Osteocyte (in vitro differentiated cells): ENCODE results near the gene ZNG1A. TPM values are rescaled to one million over a fixed set of nuclear protein-coding genes. Genes with fewer than 3 reads are reported as not detected.
"Not testable (repeated sequence)": the region's sequence is repeated elsewhere in the genome, so short reads cannot be mapped to it uniquely, and the experiment has no call there.

Experiments used
- DNase-seq: peaks from one replicate; pipeline ENCODE4 v3.0.0; 2021; ENCODE audit warnings: mixed read lengths; ENCODE audit not compliant: unreplicated experiment; ENCODE audit errors: extremely low spot score
- H3K27ac Mint-ChIP-seq: one replicate; pipeline ENCODE4 v1.8.0; 2021; ENCODE audit warnings: mild to moderate bottlenecking, mixed read lengths; ENCODE audit not compliant: unreplicated experiment
- H3K27me3 Mint-ChIP-seq: one replicate; pipeline ENCODE4 v1.8.0; 2021; ENCODE audit warnings: mixed read lengths; ENCODE audit not compliant: unreplicated experiment
- H3K36me3 Mint-ChIP-seq: one replicate; pipeline ENCODE4 v1.8.0; 2021; ENCODE audit warnings: mixed read lengths; ENCODE audit not compliant: unreplicated experiment
- H3K4me1 Mint-ChIP-seq: one replicate; pipeline ENCODE4 v1.8.0; 2021; ENCODE audit warnings: mixed read lengths; ENCODE audit not compliant: unreplicated experiment
- H3K4me3 Mint-ChIP-seq: one replicate; pipeline ENCODE4 v1.8.0; 2021; ENCODE audit warnings: mild to moderate bottlenecking, moderate library complexity, mixed read lengths; ENCODE audit not compliant: unreplicated experiment
- H3K9me3 Mint-ChIP-seq: one replicate; pipeline ENCODE4 v1.8.0; 2021; ENCODE audit warnings: mixed read lengths; ENCODE audit not compliant: unreplicated experiment
- total RNA-seq: library from RNA; stranded (reverse); gene quantifications from 2 replicates; pipeline ENCODE4 v1.2.1, GENCODE V29; 2021

The ZNG1A gene
- total RNA-seq, 1 donor from 2014 or later: 26.3 TPM

DNA sequence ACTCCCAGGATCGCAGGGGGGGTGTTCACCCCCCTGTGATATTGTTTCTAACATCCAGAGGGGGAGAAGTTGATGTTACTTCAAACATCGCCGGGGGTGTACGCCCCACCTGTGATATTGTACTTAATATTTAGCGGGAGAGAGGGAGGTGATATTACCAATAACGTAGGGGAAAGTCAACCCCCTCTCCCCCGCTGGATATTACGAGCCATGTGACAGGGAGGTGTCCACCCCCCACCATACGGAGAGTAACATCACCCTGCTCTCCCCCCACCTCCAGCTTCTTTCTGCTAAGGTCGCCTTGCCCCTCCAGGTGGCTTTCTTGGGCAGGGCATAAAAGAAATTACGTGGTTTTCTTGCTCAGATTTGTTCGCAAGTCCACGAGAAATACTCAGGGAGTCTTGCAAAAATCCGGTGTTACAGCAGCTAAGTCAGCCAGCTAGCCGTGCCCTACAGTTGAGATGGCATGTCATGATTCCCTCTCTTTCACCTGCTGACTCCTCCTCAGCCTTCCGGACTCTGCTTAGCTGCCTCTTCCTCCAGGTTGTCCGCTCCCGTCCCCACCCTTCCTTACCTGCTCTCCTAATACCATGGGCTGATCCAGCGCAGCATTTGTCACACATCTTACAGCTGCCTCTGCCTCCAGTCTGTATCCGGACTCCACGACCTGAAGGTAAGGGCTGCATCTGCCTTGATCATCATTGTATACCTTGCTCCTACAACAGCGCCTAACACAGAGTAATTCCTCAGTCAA, 69.9 kb downstream of the ZNG1A start:
- not testable (repeated sequence) for H3K4me1 Mint-ChIP-seq, H3K36me3 Mint-ChIP-seq, H3K4me3 Mint-ChIP-seq, H3K9me3 Mint-ChIP-seq, H3K27ac Mint-ChIP-seq, DNase-seq
- H3K27me3 Mint-ChIP-seq: peaks cover 49% of the 10 kb centered on the region

DNA sequence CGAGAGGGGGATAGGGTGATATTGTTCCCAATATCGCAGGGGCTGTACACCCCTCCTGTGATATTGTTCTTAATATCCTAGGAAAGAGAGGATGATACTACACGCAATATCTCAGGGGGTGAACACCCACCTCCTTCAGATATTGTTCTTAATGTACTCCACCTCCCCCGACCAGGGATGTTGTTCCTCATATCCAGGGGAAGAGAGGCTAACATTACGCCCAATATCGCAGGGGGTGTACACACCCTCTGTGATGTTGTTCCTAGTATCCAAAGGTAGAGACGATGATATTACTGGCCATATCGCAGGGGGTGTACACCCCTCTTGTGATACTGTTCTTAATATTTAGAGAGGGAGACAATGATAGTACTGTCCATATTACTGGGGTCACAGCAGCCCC, 72.9 kb downstream of the ZNG1A start:
- H3K9me3 Mint-ChIP-seq, H3K4me1 Mint-ChIP-seq, H3K36me3 Mint-ChIP-seq, DNase-seq, H3K4me3 Mint-ChIP-seq, H3K27ac Mint-ChIP-seq: not testable (repeated sequence)
- H3K27me3 Mint-ChIP-seq: peaks cover 51% of the 10 kb centered on the region

DNA sequence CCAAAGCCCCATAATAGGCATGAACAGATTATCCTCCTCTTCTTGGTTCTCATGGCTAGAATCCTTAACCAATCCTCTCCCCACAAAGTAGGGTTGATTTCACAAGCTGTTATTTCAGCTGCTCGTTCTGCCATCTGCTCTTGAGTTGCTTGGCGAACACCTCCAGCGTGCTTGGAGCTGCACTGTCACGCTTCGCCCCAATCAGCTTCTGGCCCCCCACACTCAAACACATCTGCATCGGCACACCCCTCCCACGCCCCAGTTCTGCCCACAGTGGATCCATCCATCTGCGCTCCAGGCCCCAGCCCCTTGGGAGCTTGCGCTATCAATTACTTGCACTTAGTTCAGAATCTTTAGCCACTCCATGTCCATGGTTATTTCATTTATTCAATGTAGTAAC, 78.4 kb downstream of the ZNG1A start:
- not testable (repeated sequence) for H3K36me3 Mint-ChIP-seq, H3K27ac Mint-ChIP-seq, H3K4me1 Mint-ChIP-seq, H3K9me3 Mint-ChIP-seq, DNase-seq, H3K4me3 Mint-ChIP-seq
- peaks cover 19% of the 10 kb centered on the region for H3K27me3 Mint-ChIP-seq

DNA sequence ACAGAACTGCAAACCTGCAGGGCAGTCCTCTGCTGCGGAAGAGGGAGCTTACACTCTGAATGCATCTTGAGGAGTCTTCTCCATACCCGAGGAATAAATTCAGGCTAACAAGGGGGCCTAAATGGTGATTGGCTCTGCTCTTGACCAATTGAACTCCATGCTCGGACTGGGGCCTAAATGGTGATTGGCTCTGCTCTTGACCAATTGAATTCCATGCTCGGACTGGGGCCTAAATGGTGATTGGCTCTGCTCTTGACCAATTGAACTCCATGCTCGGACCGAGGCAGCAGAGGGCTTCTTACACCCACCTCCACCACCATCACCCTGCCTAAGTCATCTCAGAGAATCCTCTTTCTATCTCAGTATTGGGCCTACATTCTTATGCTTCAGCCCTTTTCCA, 79.0 kb downstream of the ZNG1A start:
- peaks cover 19% of the 10 kb centered on the region for H3K27me3 Mint-ChIP-seq
- H3K27ac Mint-ChIP-seq, H3K9me3 Mint-ChIP-seq, H3K36me3 Mint-ChIP-seq, H3K4me1 Mint-ChIP-seq, DNase-seq, H3K4me3 Mint-ChIP-seq: not testable (repeated sequence)

DNA sequence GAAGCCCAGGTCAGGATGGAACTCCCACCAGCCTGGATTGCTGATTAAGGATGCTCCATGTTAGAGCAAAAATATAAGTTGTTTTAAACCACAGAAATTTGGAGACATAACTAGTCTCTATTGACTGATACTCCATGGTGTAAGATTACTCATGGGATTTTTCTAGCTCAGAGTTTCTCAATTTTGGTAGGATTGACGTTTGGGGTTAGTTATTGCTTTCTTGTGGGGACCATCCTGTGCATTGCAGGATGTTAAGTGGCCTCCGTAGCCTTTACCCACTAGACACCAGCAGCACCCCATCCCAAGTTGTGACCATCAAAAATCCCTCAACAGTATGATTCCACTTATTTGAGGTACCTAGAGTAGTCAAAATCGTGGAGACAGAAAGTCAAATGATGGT, 80.1 kb downstream of the ZNG1A start:
- peaks cover 12% of the 10 kb centered on the region for H3K27me3 Mint-ChIP-seq
- H3K4me3 Mint-ChIP-seq, H3K36me3 Mint-ChIP-seq, H3K9me3 Mint-ChIP-seq, H3K4me1 Mint-ChIP-seq, DNase-seq, H3K27ac Mint-ChIP-seq: not testable (repeated sequence)

DNA sequence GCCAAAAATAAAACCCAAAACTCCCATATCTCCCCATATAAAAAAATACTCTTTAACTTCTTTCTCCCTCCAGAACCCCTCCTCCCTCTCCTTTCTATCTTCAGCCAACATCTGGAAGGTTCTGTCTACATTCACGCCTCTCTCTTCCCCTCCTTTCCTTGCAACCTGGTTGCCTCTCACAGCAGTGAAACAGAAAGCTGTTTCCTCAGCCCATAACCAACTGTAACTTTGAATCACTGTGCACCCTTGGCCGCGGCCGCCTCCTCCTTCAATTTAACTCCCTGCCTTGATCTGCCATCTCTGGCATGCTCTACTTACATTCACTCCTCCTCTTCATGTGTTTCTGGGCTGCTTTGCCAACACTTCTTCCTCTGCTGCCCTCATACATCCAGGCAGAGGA, 83.9 kb downstream of the ZNG1A start:
- DNase-seq, H3K4me1 Mint-ChIP-seq, H3K27ac Mint-ChIP-seq, H3K9me3 Mint-ChIP-seq, H3K4me3 Mint-ChIP-seq, H3K27me3 Mint-ChIP-seq, H3K36me3 Mint-ChIP-seq: not testable (repeated sequence)

DNA sequence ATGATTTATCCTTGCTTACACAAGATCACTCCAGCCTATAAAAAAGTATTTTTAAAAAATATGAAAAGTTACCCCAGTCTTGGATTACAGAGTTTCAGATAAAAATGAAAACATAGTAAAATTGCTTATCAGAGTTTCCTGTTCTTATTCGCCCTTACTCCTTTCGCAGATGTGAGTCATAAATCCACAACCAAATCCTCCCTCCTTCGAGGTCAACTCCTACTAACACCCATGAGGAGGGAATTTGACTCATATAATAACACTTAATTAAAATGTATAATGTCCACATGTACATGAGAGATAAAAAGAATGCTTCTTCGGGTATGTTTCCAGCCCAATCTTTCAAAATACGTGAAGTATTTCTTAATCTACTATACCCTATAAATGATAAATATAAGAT, 84.5 kb downstream of the ZNG1A start:
- H3K27me3 Mint-ChIP-seq, H3K36me3 Mint-ChIP-seq, DNase-seq, H3K4me1 Mint-ChIP-seq, H3K9me3 Mint-ChIP-seq, H3K27ac Mint-ChIP-seq, H3K4me3 Mint-ChIP-seq: not testable (repeated sequence)

DNA sequence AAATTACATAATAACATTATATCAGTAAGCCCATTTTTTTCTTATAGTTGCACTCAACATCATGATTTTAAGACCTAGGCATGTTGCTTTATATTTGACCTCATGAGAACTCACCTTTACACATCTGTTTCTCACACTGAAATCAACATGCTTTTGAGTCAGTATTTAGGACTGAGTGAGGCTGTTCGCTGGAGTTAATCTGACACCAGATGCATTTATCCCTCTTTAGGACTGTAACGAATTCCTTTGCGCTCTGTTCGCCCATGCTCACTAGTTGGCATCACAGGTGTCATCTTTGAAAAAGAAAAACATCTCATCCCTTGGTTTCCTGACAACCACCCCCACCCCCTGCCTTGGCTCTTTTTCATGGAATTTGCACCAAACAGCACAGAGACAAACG, 84.9 kb downstream of the ZNG1A start:
- not testable (repeated sequence) for H3K9me3 Mint-ChIP-seq, H3K36me3 Mint-ChIP-seq, H3K27me3 Mint-ChIP-seq, H3K4me3 Mint-ChIP-seq, DNase-seq, H3K27ac Mint-ChIP-seq, H3K4me1 Mint-ChIP-seq

DNA sequence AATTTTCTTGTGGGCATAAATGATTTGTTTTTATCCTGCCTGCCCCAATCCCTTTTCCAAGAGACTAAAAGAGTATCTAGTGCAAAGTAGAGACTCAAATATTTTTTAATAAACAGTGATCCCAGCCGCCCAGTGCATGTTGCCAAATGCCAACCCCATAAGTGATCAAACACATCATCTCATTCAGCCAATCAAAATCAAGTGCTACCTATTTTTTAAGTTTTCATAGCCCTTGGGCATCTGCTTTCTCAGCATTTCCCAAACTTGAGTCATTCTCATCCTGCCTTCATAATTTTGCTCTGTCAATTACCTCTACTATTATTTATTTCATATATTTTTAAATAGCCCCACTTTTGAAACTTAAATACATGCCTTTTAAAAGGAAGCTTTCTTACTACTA, 88.0 kb downstream of the ZNG1A start:
- not testable (repeated sequence) for DNase-seq, H3K4me1 Mint-ChIP-seq, H3K36me3 Mint-ChIP-seq, H3K27ac Mint-ChIP-seq, H3K4me3 Mint-ChIP-seq, H3K9me3 Mint-ChIP-seq
- peaks cover 18% of the 10 kb centered on the region for H3K27me3 Mint-ChIP-seq

DNA sequence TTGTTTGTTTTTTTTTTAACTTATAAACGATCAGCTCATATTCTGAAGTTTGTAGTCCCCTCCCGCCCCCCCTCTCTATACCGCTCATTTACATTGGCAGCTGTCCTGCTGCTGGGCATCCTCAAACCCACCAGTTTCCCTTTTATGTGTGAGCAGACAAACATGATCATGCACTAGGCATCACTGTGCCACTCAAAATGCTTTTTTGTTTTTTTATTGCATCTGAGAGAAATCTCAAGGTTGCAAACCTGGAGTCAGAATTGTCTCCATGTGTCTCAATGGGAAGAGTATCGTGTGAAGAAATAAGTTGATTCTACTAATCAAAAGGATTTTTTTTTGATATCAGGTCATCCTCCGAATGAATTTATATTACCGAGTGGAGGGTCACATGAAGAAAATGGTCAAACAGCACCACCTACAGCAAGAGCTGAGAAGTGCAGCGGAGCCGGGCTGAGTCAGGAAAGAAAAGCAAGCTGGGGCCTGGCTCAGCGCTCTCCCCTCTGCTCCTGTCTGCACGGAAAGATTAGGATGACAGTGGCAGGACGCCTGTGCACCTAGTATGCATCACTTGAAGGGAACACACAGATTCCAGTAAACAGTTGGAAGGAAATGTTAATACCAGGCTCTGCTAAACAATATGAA, 90.3 kb downstream of the ZNG1A start:
- H3K4me1 Mint-ChIP-seq, H3K27ac Mint-ChIP-seq, H3K4me3 Mint-ChIP-seq, DNase-seq, H3K36me3 Mint-ChIP-seq, H3K9me3 Mint-ChIP-seq: not testable (repeated sequence)
- peaks cover 16% of the 10 kb centered on the region for H3K27me3 Mint-ChIP-seq

DNA sequence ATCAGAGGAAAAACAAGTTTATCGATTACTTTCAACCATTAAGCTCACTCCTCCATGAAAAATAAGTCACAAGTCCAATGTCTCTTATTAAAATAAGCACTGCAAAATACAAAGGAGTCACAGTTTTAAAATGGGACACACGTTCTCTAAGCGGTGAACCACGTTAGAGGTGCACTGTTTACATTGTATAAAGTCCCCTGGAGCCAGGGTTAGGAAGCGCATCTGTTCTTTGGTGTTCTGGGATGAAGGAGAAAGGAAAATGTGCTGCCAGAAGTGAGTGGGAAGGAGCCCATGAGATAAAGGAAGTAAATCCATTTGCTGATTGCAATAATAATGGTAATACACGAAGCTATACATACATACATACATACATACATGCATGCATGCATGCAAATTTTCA, 91.0 kb downstream of the ZNG1A start:
- peaks cover 16% of the 10 kb centered on the region for H3K27me3 Mint-ChIP-seq
- DNase-seq, H3K4me3 Mint-ChIP-seq, H3K36me3 Mint-ChIP-seq, H3K4me1 Mint-ChIP-seq, H3K27ac Mint-ChIP-seq, H3K9me3 Mint-ChIP-seq: not testable (repeated sequence)

DNA sequence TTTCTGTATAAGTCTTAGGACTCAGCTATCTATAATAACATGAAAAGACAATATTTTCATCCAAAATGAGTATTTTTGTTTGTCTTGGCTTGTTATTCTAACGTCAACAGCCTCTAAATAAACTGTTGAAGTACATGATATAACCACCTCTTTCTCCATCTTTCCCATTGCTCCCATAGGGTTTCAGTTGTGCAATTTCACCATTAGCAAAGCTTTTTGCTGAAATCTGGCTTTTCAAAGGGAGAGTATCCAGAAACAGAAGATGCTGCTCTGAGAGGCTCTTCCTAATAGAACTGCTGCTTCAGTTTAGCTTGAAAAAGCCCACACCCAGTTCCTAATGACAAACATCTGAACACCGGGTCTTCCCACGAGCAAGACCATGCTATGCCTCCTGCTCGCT, 91.8 kb downstream of the ZNG1A start:
- not testable (repeated sequence) for DNase-seq, H3K9me3 Mint-ChIP-seq, H3K4me3 Mint-ChIP-seq, H3K27ac Mint-ChIP-seq, H3K36me3 Mint-ChIP-seq, H3K4me1 Mint-ChIP-seq
- H3K27me3 Mint-ChIP-seq: peaks cover 16% of the 10 kb centered on the region
